Stimulated activated naive CD8-positive, alpha-beta T cell treated with anti-CD3 and anti-CD28 coated beads, Interleukin-15, Interleukin-2, amounts not matched to agents 100 ng/mL and 50 ng/mL, for 24 hours (primary cell): ENCODE results near the gene NFIX.

Experiments
- H3K27ac Mint-ChIP-seq: one replicate; pipeline ENCODE4 v1.8.0; 2021; ENCODE audit warnings: mild to moderate bottlenecking, mixed read lengths
- H3K27me3 Mint-ChIP-seq: one replicate; pipeline ENCODE4 v1.8.0; 2021; ENCODE audit warnings: mixed read lengths
- H3K36me3 Mint-ChIP-seq: one replicate; pipeline ENCODE4 v1.8.0; 2021; ENCODE audit warnings: low read depth, mixed read lengths
- H3K4me1 Mint-ChIP-seq: one replicate; pipeline ENCODE4 v1.8.0; 2021; ENCODE audit warnings: low read depth, mixed read lengths
- H3K4me3 Mint-ChIP-seq: one replicate; pipeline ENCODE4 v1.8.0; 2021; ENCODE audit warnings: mild to moderate bottlenecking, mixed read lengths
- H3K9me3 Mint-ChIP-seq: one replicate; pipeline ENCODE4 v1.8.0; 2021; ENCODE audit warnings: mixed read lengths

NFIX gene

GRCh38 chr19:13117176-13117771, 122.0 kb downstream of the NFIX start:
- Mint-ChIP-seq H3K9me3 (no peaks in the 10 kb centered on the region), H3K4me3 (peak overlapping the region; percentile 98), H3K27me3 (no peaks in the 10 kb centered on the region), H3K27ac (peak overlapping the region; percentile 93), H3K36me3 (peaks cover 31% of the 10 kb centered on the region), H3K4me1 (peaks cover 67% of the 10 kb centered on the region)

GRCh38 chr19:13117772-13118423, 122.6 kb downstream of the NFIX start, which contains the start of gene NACC1:
TSS of gene NACC1 (plus strand) at chr19:13118264. CDS start at chr19:13135208, 16,944 bp downstream.
- H3K4me3 Mint-ChIP-seq, result peak within 1 kb of the TSS; percentile 98
- H3K4me1 Mint-ChIP-seq, result peaks cover 73% of the 10 kb centered on the region
- H3K27me3 Mint-ChIP-seq, result no peaks in the 10 kb centered on the region
- peaks cover 28% of the 10 kb centered on the region for H3K36me3 Mint-ChIP-seq
- H3K27ac Mint-ChIP-seq, result peak within 1 kb of the TSS; percentile 93
- H3K9me3 Mint-ChIP-seq, result no peaks in the 10 kb centered on the region

GRCh38 chr19:13118424-13119193, 123.3 kb downstream of the NFIX start:
- H3K9me3 Mint-ChIP-seq, result no peaks in the 10 kb centered on the region
- H3K27me3 Mint-ChIP-seq, result no peaks in the 10 kb centered on the region
- peak overlapping the region; percentile 79 for H3K27ac Mint-ChIP-seq
- H3K36me3 Mint-ChIP-seq, result peaks cover 29% of the 10 kb centered on the region
- peaks cover 79% of the 10 kb centered on the region for H3K4me1 Mint-ChIP-seq
- H3K4me3 Mint-ChIP-seq, result peak overlapping the region; percentile 83

- Mint-ChIP-seq H3K27me3 (no peaks in the 10 kb centered on the region), H3K36me3 (peaks cover 24% of the 10 kb centered on the region), H3K9me3 (no peaks in the 10 kb centered on the region), H3K4me3 (peak overlapping the region; percentile 83), H3K27ac (peak overlapping the region; percentile 79), H3K4me1 (peaks cover 73% of the 10 kb centered on the region)
Measured at GRCh38 chr19:13119627-13120026, 124.4 kb downstream of the NFIX start.

GRCh38 chr19:13120031-13120430, 124.8 kb downstream of the NFIX start:
- peak overlapping the region; percentile 83 for H3K4me3 Mint-ChIP-seq
- H3K27me3 Mint-ChIP-seq, result no peaks in the 10 kb centered on the region
- H3K9me3 Mint-ChIP-seq, result no peaks in the 10 kb centered on the region
- H3K36me3 Mint-ChIP-seq, result peaks cover 26% of the 10 kb centered on the region
- no peak overlapping the region for H3K27ac Mint-ChIP-seq
- H3K4me1 Mint-ChIP-seq, result peaks cover 69% of the 10 kb centered on the region

GRCh38 chr19:13120817-13121216, 125.5 kb downstream of the NFIX start:
- Mint-ChIP-seq H3K9me3 (no peaks in the 10 kb centered on the region), H3K4me1 (peaks cover 61% of the 10 kb centered on the region), H3K27ac (peak overlapping the region; percentile 91), H3K27me3 (no peaks in the 10 kb centered on the region), H3K36me3 (peaks cover 21% of the 10 kb centered on the region), H3K4me3 (peak overlapping the region; percentile 70)

- H3K27ac Mint-ChIP-seq, result peak overlapping the region; percentile 91
- H3K27me3 Mint-ChIP-seq, result no peaks in the 10 kb centered on the region
- peak overlapping the region; percentile 70 for H3K4me3 Mint-ChIP-seq
- H3K9me3 Mint-ChIP-seq, result no peaks in the 10 kb centered on the region
- peaks cover 60% of the 10 kb centered on the region for H3K4me1 Mint-ChIP-seq
- peaks cover 18% of the 10 kb centered on the region for H3K36me3 Mint-ChIP-seq
Measured at GRCh38 chr19:13121551-13122274, 126.4 kb downstream of the NFIX start.

GRCh38 chr19:13122275-13122878, 127.1 kb downstream of the NFIX start:
- Mint-ChIP-seq H3K9me3 (no peaks in the 10 kb centered on the region), H3K36me3 (peaks cover 18% of the 10 kb centered on the region), H3K27ac (peak overlapping the region; percentile 91), H3K27me3 (no peaks in the 10 kb centered on the region), H3K4me1 (peaks cover 55% of the 10 kb centered on the region), H3K4me3 (peak overlapping the region; percentile 70)

GRCh38 chr19:13122980-13123957, 128.0 kb downstream of the NFIX start:
- peaks cover 18% of the 10 kb centered on the region for H3K36me3 Mint-ChIP-seq
- H3K4me3 Mint-ChIP-seq, result peak overlapping the region; percentile 70

GRCh38 chr19:13127051-13127450, 131.8 kb downstream of the NFIX start:
- Mint-ChIP-seq H3K4me3 (no peak overlapping the region), H3K36me3 (peaks cover 26% of the 10 kb centered on the region), H3K27ac (no peak overlapping the region), H3K4me1 (peaks cover 48% of the 10 kb centered on the region), H3K27me3 (no peaks in the 10 kb centered on the region), H3K9me3 (no peaks in the 10 kb centered on the region)

More at GRCh38 chr19:13122980-13123957, 128.0 kb downstream of the NFIX start:
- H3K27ac Mint-ChIP-seq, result peak overlapping the region; percentile 91
- no peaks in the 10 kb centered on the region for H3K9me3 Mint-ChIP-seq
- H3K4me1 Mint-ChIP-seq, result peaks cover 61% of the 10 kb centered on the region
- H3K27me3 Mint-ChIP-seq, result no peaks in the 10 kb centered on the region

- Mint-ChIP-seq H3K27me3 (no peaks in the 10 kb centered on the region), H3K27ac (no peak overlapping the region), H3K4me1 (peaks cover 48% of the 10 kb centered on the region), H3K36me3 (peaks cover 26% of the 10 kb centered on the region), H3K9me3 (no peaks in the 10 kb centered on the region), H3K4me3 (no peak overlapping the region)
Measured at GRCh38 chr19:13127811-13128575, 132.7 kb downstream of the NFIX start.

- Mint-ChIP-seq H3K36me3 (peaks cover 29% of the 10 kb centered on the region), H3K27ac (peak overlapping the region; percentile 70), H3K4me3 (no peak overlapping the region), H3K27me3 (no peaks in the 10 kb centered on the region), H3K4me1 (peaks cover 49% of the 10 kb centered on the region), H3K9me3 (no peaks in the 10 kb centered on the region)
Measured at GRCh38 chr19:13128583-13128982, 133.3 kb downstream of the NFIX start.

- H3K27me3 Mint-ChIP-seq, result no peaks in the 10 kb centered on the region
- peaks cover 34% of the 10 kb centered on the region for H3K36me3 Mint-ChIP-seq
- H3K4me1 Mint-ChIP-seq, result peaks cover 53% of the 10 kb centered on the region
- no peak overlapping the region for H3K27ac Mint-ChIP-seq
- H3K9me3 Mint-ChIP-seq, result no peaks in the 10 kb centered on the region
- no peak overlapping the region for H3K4me3 Mint-ChIP-seq
Measured at GRCh38 chr19:13129384-13129783, 134.1 kb downstream of the NFIX start.
